NCI-H2107 treated with DMSO at 0.1 percent for 48 hours (cell line): ENCODE measurements around the gene CNR1.
"Not testable (repeated sequence)": the region's sequence is repeated elsewhere in the genome, so short reads cannot be mapped to it uniquely, and the experiment has no call there.

Source experiments
- DNase-seq: peaks from one replicate; lab custom pipeline; 2025; ENCODE audit not compliant: unreplicated experiment; lab: John Stamatoyannopoulos, UW

Gene CNR1

GRCh38 chr6:88165844-88166492 is at the start of gene CNR1:
TSS of gene CNR1 (minus strand) at chr6:88166347. CDS start at chr6:88145274, 21,073 bp downstream.
- peak; percentile 23 for DNase-seq

- no peak for DNase-seq
Observed at GRCh38 chr6:88211446-88211845, 45.3 kb upstream of the CNR1 start.

- DNase-seq = no peak
Observed at GRCh38 chr6:88209301-88209700, 43.2 kb upstream of the CNR1 start.

- no peak for DNase-seq
Observed at GRCh38 chr6:88208726-88209125, 42.6 kb upstream of the CNR1 start.

- not testable (repeated sequence) for DNase-seq
Observed at GRCh38 chr6:88201734-88202133, 35.6 kb upstream of the CNR1 start.

- DNase-seq = no peak
Observed at GRCh38 chr6:88184921-88185320, 18.8 kb upstream of the CNR1 start.

GRCh38 chr6:88183471-88183870 is 17.3 kb upstream of the CNR1 start:
- DNase-seq = no peak

- no peak for DNase-seq
Observed at GRCh38 chr6:88179692-88180091, 13.5 kb upstream of the CNR1 start.

GRCh38 chr6:88177961-88178464 is 11.9 kb upstream of the CNR1 start:
- no peak for DNase-seq

GRCh38 chr6:88174906-88175305 is 8.8 kb upstream of the CNR1 start:
- no peak for DNase-seq

GRCh38 chr6:88171312-88171711 is 5.2 kb upstream of the CNR1 start:
- no peak for DNase-seq

- DNase-seq = no peak
Observed at GRCh38 chr6:88168362-88168761, 2.2 kb upstream of the CNR1 start.

- DNase-seq = no peak
Observed at GRCh38 chr6:88167352-88167937, 1.3 kb upstream of the CNR1 start.

- DNase-seq = no peak
Observed at GRCh38 chr6:88166493-88167351, 575 bp upstream of the CNR1 start.

GRCh38 chr6:88165087-88165843 is 882 bp downstream of the CNR1 start:
- no peak for DNase-seq

- DNase-seq = no peak
Observed at GRCh38 chr6:88164061-88164460, 2.1 kb downstream of the CNR1 start.

- no peak for DNase-seq
Observed at GRCh38 chr6:88163616-88164015, 2.5 kb downstream of the CNR1 start.

- no peak for DNase-seq
Observed at GRCh38 chr6:88161940-88162339, 4.2 kb downstream of the CNR1 start.

GRCh38 chr6:88157106-88157505 is 9.0 kb downstream of the CNR1 start:
- no peak for DNase-seq

GRCh38 chr6:88145298-88145963 is 20.7 kb downstream of the CNR1 start:
- no peak for DNase-seq
